Adrenal gland (tissue), 5 donors: ENCODE data around the gene NT5M.

Experiments used
- CTCF ChIP-seq, 6 experiments: fragments of 450-650 bp in 4 of 6; fragments of 200-600 bp in 2 of 6; sonication (generic) in 1 of 6; IDR thresholded peaks; 1 replicate in 5 of 6; 2 replicates in 1 of 6; pipeline versions ENCODE4 v1.5.1 to v1.8.0; 2016 to 2021; ENCODE audit warnings: antibody characterized with exemption in 6 of 6, mild to moderate bottlenecking in 2 of 6, moderate library complexity in 1 of 6
- POLR2A ChIP-seq, 2 donors: fragments of 450-650 bp; IDR thresholded peaks; one replicate each; pipeline ENCODE4 v1.6.1; 2017; ENCODE audit warnings: antibody characterized with exemption in 2 of 2, mild to moderate bottlenecking in 2 of 2, moderate library complexity in 1 of 2
- donor health status: DM: no; HTN: no; CAD: no.

GRCh38 chr17:17361543-17361866, 58.3 kb downstream of the NT5M start:
- TF ChIP-seq POLR2A (IDR thresholded peaks at IDR 0.05), result no peak
- TF ChIP-seq CTCF (IDR thresholded peaks at IDR 0.05), result no peak
